ENCODE measurements around the gene FABP3.

Gene FABP3

GRCh38 chr1:31324992-31325391 lies 47.9 kb downstream of the FABP3 start:
- Histone ChIP-seq H3K27ac (ENCODE audit: insufficient read depth, low read depth, low read length, poor library complexity, severe bottlenecking) (no peak overlapping the region), H3K27me3 (ENCODE audit: control insufficient read depth, insufficient read depth, low read length, poor library complexity, severe bottlenecking) (no peaks in the 10 kb centered on the region), H3K4me3 (ENCODE audit: insufficient read depth, low read depth, low read length) (no peak overlapping the region), H3K36me3 (ENCODE audit: control insufficient read depth, insufficient read depth, low read length) (peaks cover 5% of the 10 kb centered on the region), H3K4me1 (ENCODE audit: control insufficient read depth, insufficient read depth, low read length) (no peaks in the 10 kb centered on the region), H3K9me3 (ENCODE audit: control insufficient read depth, low read length) (no peaks in the 10 kb centered on the region)
- whole genome bisulfite sequencing, 2 experiments: 90 to 97% methylated on average over 3 of the region's 3 CpGs

- Histone ChIP-seq H3K36me3 (ENCODE audit: control insufficient read depth, insufficient read depth, low read length) (peaks cover 5% of the 10 kb centered on the region), H3K27ac (ENCODE audit: insufficient read depth, low read depth, low read length, poor library complexity, severe bottlenecking) (no peak overlapping the region), H3K9me3 (ENCODE audit: control insufficient read depth, low read length) (no peaks in the 10 kb centered on the region), H3K4me3 (ENCODE audit: insufficient read depth, low read depth, low read length) (no peak overlapping the region), H3K27me3 (ENCODE audit: control insufficient read depth, insufficient read depth, low read length, poor library complexity, severe bottlenecking) (no peaks in the 10 kb centered on the region), H3K4me1 (ENCODE audit: control insufficient read depth, insufficient read depth, low read length) (no peaks in the 10 kb centered on the region)
- WGBS, 2 experiments: 95 to 96% methylated on average over 4 of the region's 4 CpGs
Observed at GRCh38 chr1:31324093-31324492, 48.8 kb downstream of the FABP3 start.

GRCh38 chr1:31318146-31318545 lies 54.7 kb downstream of the FABP3 start:
- no peaks in the 10 kb centered on the region for H3K9me3 ChIP-seq (ENCODE audit: control insufficient read depth, low read length)
- H3K27me3 ChIP-seq (ENCODE audit: control insufficient read depth, insufficient read depth, low read length, poor library complexity, severe bottlenecking): no peaks in the 10 kb centered on the region
- H3K36me3 ChIP-seq (ENCODE audit: control insufficient read depth, insufficient read depth, low read length): peaks cover 4% of the 10 kb centered on the region
- H3K4me1 ChIP-seq (ENCODE audit: control insufficient read depth, insufficient read depth, low read length): no peaks in the 10 kb centered on the region
- no peak overlapping the region for H3K27ac ChIP-seq (ENCODE audit: insufficient read depth, low read depth, low read length, poor library complexity, severe bottlenecking)
- WGBS, 2 experiments: 100% methylated on average over 1 of the region's 1 CpG; no CpG with 5 or more reads in 1 of the 2 experiments
- no peak overlapping the region for H3K4me3 ChIP-seq (ENCODE audit: insufficient read depth, low read depth, low read length)

GRCh38 chr1:31315902-31316301 lies 57.0 kb downstream of the FABP3 start:
- H3K27me3 ChIP-seq (ENCODE audit: control insufficient read depth, insufficient read depth, low read length, poor library complexity, severe bottlenecking): no peaks in the 10 kb centered on the region
- H3K27ac ChIP-seq (ENCODE audit: insufficient read depth, low read depth, low read length, poor library complexity, severe bottlenecking): no peak overlapping the region
- H3K4me3 ChIP-seq (ENCODE audit: insufficient read depth, low read depth, low read length): no peak overlapping the region
- H3K4me1 ChIP-seq (ENCODE audit: control insufficient read depth, insufficient read depth, low read length): no peaks in the 10 kb centered on the region
- peaks cover 7% of the 10 kb centered on the region for H3K36me3 ChIP-seq (ENCODE audit: control insufficient read depth, insufficient read depth, low read length)
- no peaks in the 10 kb centered on the region for H3K9me3 ChIP-seq (ENCODE audit: control insufficient read depth, low read length)
- WGBS, 2 experiments: 91 to 97% methylated on average over 3 of the region's 3 CpGs

Measured in ectodermal cell (in vitro differentiated cells).